A549 (cell line): ENCODE data around the gene NSD2. TPM values are rescaled to one million over a fixed set of nuclear protein-coding genes. Genes with fewer than 3 reads are reported as not detected.

Experiments used
- ATAC-seq, 2 experiments: fragments of 200-7000 bp in 1 of 2; fragments of >200 bp in 1 of 2; cut with Nextera tagmentation in 1 of 2; cut with Tn5 transposase in 1 of 2; 3 replicates each; pipeline versions ENCODE4 v1.8.0 to v1.9.1; 2018 to 2020; ENCODE audit warnings: mild to moderate bottlenecking in 1 of 2, moderate library complexity in 1 of 2
- CTCF ChIA-PET: fragments of 300-600 bp; sonication (Branson Sonifier 250); formaldehyde crosslinking; extraction: SDS; loops from one replicate; lab custom pipeline; 2021; ENCODE audit warnings: antibody characterized with exemption, inconsistent platforms; lab: Yijun Ruan, JAX
- POLR2A ChIA-PET: fragments of 350-600 bp; formaldehyde crosslinking; extraction: SDS; loops from one replicate; lab custom pipeline; 2021; ENCODE audit warnings: antibody characterized with exemption, inconsistent platforms; lab: Yijun Ruan, JAX
- DNase-seq, 2 experiments: peaks; one replicate each; pipeline versions ENCODE4 v3.0.0 to v3.0.0-alpha.2; 2011 to 2016; ENCODE audit warnings: low read depth in 1 of 2, low spot score in 1 of 2
- FAIRE-seq: peaks from 2 replicates; lab custom pipeline; 2011; peaks lifted over from hg19 to GRCh38; lab: Jason Lieb, UNC
- H3K27ac ChIP-seq, 2 experiments: fragments of >200 bp; sonication (Bioruptor Twin); formaldehyde crosslinking; 3 replicates each; pipeline ENCODE4 v1.5.1; 2016 to 2017
- H3K4me1 ChIP-seq: fragments of >200 bp; sonication (Bioruptor Twin); formaldehyde crosslinking; 3 replicates; pipeline ENCODE4 v1.6.1; 2016
- H3K4me2 ChIP-seq: fragments of >200 bp; sonication (Bioruptor Twin); formaldehyde crosslinking; 3 replicates; pipeline ENCODE4 v1.6.1; 2016
- H3K4me3 ChIP-seq: fragments of >200 bp; sonication (Bioruptor Twin); formaldehyde crosslinking; 3 replicates; pipeline ENCODE4 v1.5.1; 2016
- H3K9me3 ChIP-seq: fragments of >200 bp; sonication (Bioruptor Twin); formaldehyde crosslinking; 3 replicates; pipeline ENCODE4 v1.6.1; 2016
- CEBPB ChIP-seq, 2 experiments: fragments of >200 bp in 1 of 2; sonication (Bioruptor Twin) in 1 of 2; formaldehyde crosslinking in 1 of 2; IDR thresholded peaks; 2 replicates each; pipeline ENCODE4 v1.6.1; 2012 to 2016
- CHD2 ChIP-seq: fragments of 150-350 bp; IDR thresholded peaks from 2 replicates; pipeline ENCODE4 v1.6.1; 2014; ENCODE audit warnings: low read length; ENCODE audit not compliant: partially characterized antibody
- EHF ChIP-seq: fragments of 250-450 bp; sonication (Bioruptor Pico); IDR thresholded peaks from 2 replicates; pipeline ENCODE4 v1.5.0; 2020; ENCODE audit warnings: mild to moderate bottlenecking
- ESRRA ChIP-seq: fragments of 150-350 bp; IDR thresholded peaks from 2 replicates; pipeline ENCODE4 v1.6.1; 2014; ENCODE audit warnings: mild to moderate bottlenecking, low read length, borderline replicate concordance
- HDAC2 ChIP-seq: fragments of 200-600 bp; sonication (generic); IDR thresholded peaks from 2 replicates; pipeline ENCODE4 v1.6.1; 2016
- HEYL ChIP-seq: fragments of 250-450 bp; sonication (Bioruptor Pico); IDR thresholded peaks from 2 replicates; pipeline ENCODE4 v1.8.0; 2021; ENCODE audit warnings: mild to moderate bottlenecking, moderate library complexity
- KDM5A ChIP-seq: fragments of 200-600 bp; sonication (generic); IDR thresholded peaks from 2 replicates; pipeline ENCODE4 v1.6.1; 2016; ENCODE audit warnings: antibody characterized with exemption, mild to moderate bottlenecking
- NPAS2 ChIP-seq: fragments of 250-450 bp; sonication (Bioruptor Pico); IDR thresholded peaks from 2 replicates; pipeline ENCODE4 v1.8.0; 2022; ENCODE audit warnings: mild to moderate bottlenecking, moderate library complexity, borderline replicate concordance
- POLR2A ChIP-seq: IDR thresholded peaks from 2 replicates; pipeline ENCODE4 v1.6.1; 2012; ENCODE audit warnings: mild to moderate bottlenecking, low read length
- POLR2AphosphoS2 ChIP-seq: conservative IDR thresholded peaks from 2 replicates; pipeline ENCODE4 v1.6.1; 2012; ENCODE audit warnings: low read length, improper control_type of control experiment, inconsistent platforms
- RAD21 ChIP-seq, 2 experiments: fragments of >200 bp in 1 of 2; sonication (Bioruptor Twin) in 1 of 2; formaldehyde crosslinking in 1 of 2; IDR thresholded peaks in 1 of 2; conservative IDR thresholded peaks in 1 of 2; 2 replicates in 1 of 2; 3 replicates in 1 of 2; pipeline ENCODE4 v1.6.1; 2012 to 2018; ENCODE audit warnings: inconsistent platforms in 1 of 2
- RNF2 ChIP-seq: fragments of 200-600 bp; sonication (generic); IDR thresholded peaks from 2 replicates; pipeline ENCODE4 v1.6.1; 2016; ENCODE audit warnings: low read depth, mild to moderate bottlenecking, antibody characterized with exemption, moderate library complexity, borderline replicate concordance
- SMC3 ChIP-seq: fragments of >200 bp; sonication (Bioruptor Twin); formaldehyde crosslinking; IDR thresholded peaks from 3 replicates; pipeline ENCODE4 v1.6.1; 2018; ENCODE audit warnings: inconsistent platforms
- TP53 ChIP-seq: fragments of 250-450 bp; sonication (Bioruptor Pico); IDR thresholded peaks from 2 replicates; pipeline ENCODE4 v1.5.0; 2021; ENCODE audit warnings: mild to moderate bottlenecking, moderate library complexity
- ZFP36 ChIP-seq: fragments of 450-650 bp; IDR thresholded peaks from 2 replicates; pipeline ENCODE4 v1.6.1; 2014; ENCODE audit warnings: borderline replicate concordance; ENCODE audit not compliant: partially characterized antibody
- ZNF302 ChIP-seq: fragments of 250-450 bp; sonication (Bioruptor Pico); IDR thresholded peaks from 2 replicates; pipeline ENCODE4 v1.9.0; 2021; ENCODE audit warnings: inconsistent platforms, mild to moderate bottlenecking, moderate library complexity
- WGBS: methylation state at CpG from one replicate; pipeline ENCODE4 v1.1.6; 2017; ENCODE audit errors: missing lambda C conversion rate; 5-methylcytosine and 5-hydroxymethylcytosine counted together
- polyA plus RNA-seq, 4 experiments: library from polyadenylated mRNA; depleted of rRNA in 3 of 4; stranded (reverse); fragments of >200 nt; fragmentation: RNase III in 1 of 4; extraction: RNeasy Plus Mini Kit Qiagen cat#74134 plus additional on column Dnase treatment in 1 of 4; gene quantifications; 2 replicates in 3 of 4; 3 replicates in 1 of 4; pipeline ENCODE4 v1.2.3, GENCODE V29; 2011 to 2017
- TF ChIP-seq, protein P1 (sequence below): fragments of 250-450 bp; sonication (Bioruptor Pico); IDR thresholded peaks from 2 replicates; pipeline ENCODE4 v1.5.0; 2021; ENCODE audit warnings: mild to moderate bottlenecking, moderate library complexity, borderline replicate concordance
- TF ChIP-seq, protein P2 (sequence below): IDR thresholded peaks from 2 replicates; pipeline ENCODE4 v1.6.1; 2012
- TF ChIP-seq, protein P3 (sequence below): fragments of 150-350 bp; IDR thresholded peaks from 2 replicates; pipeline ENCODE4 v1.6.1; 2014; ENCODE audit warnings: low read depth, mild to moderate bottlenecking, low read length
- TF ChIP-seq, protein P4 (sequence below): fragments of >200 bp; sonication (Bioruptor Twin); formaldehyde crosslinking; IDR thresholded peaks from 2 replicates; pipeline ENCODE4 v1.6.1; 2016
- TF ChIP-seq, protein P5 (sequence below): IDR thresholded peaks from 2 replicates; pipeline ENCODE4 v1.6.1; 2012

Gene NSD2
- polyA plus RNA-seq, 2 of the 4 experiments (the other 2 are of a cell fraction): 43.8 to 49.3 TPM

DNA sequence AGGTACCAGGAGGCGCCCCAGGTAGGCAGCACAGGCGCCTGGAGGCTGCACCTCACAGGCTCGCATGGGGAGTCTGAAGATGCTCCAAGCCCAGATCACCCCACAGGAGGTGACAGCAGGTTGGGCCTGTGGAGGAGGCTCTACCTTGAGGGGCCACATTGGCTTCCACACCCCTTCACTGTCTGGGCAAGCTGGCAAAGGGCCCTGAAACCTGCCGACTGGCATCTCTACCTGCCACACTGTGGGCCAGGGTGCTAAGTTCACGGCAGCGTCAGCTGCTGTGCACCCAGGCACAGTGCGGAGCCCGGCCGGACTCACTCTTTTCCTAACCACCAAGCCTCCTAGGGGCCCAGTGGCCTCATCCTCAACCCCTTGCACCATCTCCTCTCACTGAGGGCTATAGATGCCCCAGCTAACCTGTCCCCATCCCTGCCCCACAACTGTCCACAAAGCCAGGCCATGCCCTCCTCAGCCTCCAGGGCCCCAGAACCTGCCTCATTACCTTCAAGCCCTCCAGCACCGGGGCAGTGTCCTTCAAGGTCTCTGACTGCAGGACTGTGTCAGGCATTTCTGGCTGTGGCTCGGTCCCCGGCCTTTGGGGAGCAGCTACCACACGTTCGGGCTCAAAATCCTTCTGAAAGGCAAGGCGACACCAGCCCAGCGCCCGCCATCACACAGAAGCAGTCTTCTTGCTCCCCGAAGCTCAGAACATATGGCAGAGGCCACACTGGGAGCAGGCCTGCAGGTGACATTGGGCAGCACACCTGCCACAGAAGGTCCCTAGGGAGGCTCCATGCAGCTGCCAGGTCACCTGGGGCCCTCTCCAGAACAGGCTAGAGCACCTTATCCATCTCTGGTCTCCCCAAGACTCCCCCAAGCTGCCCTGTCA, 49.3 kb upstream of the NSD2 start:
- no peak for ATAC-seq

DNA sequence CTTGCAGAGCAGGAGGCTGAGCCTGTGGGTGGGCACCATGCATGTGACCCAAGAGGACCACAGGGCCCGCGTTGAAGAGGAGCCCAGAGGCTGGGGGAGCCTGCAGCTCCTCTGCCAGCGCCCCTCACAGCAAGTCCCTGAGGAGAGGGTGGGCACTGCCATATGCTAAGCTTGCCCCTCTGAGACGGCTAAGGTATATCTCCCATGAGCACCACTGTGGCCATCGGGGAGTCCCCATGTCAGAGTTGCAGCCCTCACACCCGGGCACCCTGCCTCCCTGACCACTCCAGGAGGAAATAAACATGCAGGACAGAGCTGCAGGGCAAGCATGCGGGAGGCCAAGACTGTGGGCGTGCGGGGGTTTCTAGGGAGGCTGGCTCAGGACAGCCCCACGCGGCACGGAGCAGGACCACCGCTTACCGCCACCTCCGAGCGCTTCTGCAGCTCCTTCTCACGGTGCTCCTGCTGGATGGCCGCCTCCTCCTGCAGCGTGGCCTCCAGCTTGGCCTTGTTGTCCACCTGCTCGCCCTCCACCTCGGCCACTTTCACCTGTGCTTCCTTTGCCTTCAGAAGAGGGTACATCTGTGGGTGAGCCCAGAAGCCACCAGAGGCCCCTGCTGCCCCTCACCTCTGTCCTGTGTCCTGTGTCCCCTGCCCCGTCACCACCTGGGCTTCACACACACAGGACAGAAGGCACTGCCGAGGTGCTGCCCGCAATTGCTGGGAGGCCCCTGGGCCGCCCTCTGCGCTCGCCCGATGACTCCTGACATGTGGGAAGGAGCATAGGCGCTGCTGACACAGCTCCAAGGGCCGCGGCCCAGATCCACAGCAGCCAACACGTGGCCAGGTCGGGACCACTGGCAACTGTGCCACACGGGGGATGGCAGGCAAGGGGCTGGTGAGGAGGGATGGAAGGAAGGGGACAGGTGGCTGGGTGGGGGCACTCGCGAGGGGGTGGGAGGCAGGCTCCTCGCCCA, 48.3 kb upstream of the NSD2 start:
- FAIRE-seq (no peak), DNase-seq (no peak), ATAC-seq (no peak)
- H3K9me3 ChIP-seq: no peaks in the 10 kb centered on the region
- WGBS: 85% methylated on average over 9 of the region's 37 CpGs
- H3K4me2 ChIP-seq: no peak overlapping the region
- no peak for TF ChIP-seq HEYL (CRISPR knock-in tag)
- no peak for TF ChIP-seq RNF2
- no peaks in the 10 kb centered on the region for H3K4me1 ChIP-seq
- ChIA-PET CTCF (interaction anchor here (0.6 to 4.3 kb wide), 5 partner anchors 13 to 96 kb away, joined by 3 to 18 read pairs (median 4); no protein-coding TSS in a partner anchor), POLR2A (no interaction called here)
- H3K27ac ChIP-seq: no peak overlapping the region
- H3K4me3 ChIP-seq: no peak overlapping the region

More for the DNA sequence above, 49.3 kb upstream of the NSD2 start:
- POLR2A ChIA-PET: no interaction called here
- FAIRE-seq: no peak
- H3K27ac ChIP-seq: no peak overlapping the region
- CTCF ChIA-PET: interaction anchor here (0.6 to 4.3 kb wide), 5 partner anchors 12 to 192 kb away, joined by 3 to 18 read pairs (median 4); no protein-coding TSS in a partner anchor
- H3K9me3 ChIP-seq: no peaks in the 10 kb centered on the region
- H3K4me3 ChIP-seq: no peak overlapping the region
- DNase-seq: no peak
- WGBS: 97% methylated on average over 12 of the region's 18 CpGs
- TF ChIP-seq, protein P1, sequence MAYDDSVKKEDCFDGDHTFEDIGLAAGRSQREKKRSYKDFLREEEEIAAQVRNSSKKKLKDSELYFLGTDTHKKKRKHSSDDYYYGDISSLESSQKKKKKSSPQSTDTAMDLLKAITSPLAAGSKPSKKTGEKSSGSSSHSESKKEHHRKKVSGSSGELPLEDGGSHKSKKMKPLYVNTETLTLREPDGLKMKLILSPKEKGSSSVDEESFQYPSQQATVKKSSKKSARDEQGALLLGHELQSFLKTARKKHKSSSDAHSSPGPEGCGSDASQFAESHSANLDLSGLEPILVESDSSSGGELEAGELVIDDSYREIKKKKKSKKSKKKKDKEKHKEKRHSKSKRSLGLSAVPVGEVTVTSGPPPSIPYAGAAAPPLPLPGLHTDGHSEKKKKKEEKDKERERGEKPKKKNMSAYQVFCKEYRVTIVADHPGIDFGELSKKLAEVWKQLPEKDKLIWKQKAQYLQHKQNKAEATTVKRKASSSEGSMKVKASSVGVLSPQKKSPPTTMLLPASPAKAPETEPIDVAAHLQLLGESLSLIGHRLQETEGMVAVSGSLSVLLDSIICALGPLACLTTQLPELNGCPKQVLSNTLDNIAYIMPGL (CRISPR knock-in tag): no peak
- TF ChIP-seq, protein P2, sequence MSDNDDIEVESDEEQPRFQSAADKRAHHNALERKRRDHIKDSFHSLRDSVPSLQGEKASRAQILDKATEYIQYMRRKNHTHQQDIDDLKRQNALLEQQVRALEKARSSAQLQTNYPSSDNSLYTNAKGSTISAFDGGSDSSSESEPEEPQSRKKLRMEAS: no peak
- no peak for TF ChIP-seq EHF
- TF ChIP-seq, protein P3, sequence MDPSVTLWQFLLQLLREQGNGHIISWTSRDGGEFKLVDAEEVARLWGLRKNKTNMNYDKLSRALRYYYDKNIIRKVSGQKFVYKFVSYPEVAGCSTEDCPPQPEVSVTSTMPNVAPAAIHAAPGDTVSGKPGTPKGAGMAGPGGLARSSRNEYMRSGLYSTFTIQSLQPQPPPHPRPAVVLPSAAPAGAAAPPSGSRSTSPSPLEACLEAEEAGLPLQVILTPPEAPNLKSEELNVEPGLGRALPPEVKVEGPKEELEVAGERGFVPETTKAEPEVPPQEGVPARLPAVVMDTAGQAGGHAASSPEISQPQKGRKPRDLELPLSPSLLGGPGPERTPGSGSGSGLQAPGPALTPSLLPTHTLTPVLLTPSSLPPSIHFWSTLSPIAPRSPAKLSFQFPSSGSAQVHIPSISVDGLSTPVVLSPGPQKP: no peak
- TF ChIP-seq HDAC2: no peak
- TF ChIP-seq, all 56 proteins: peak for 0
- Histone ChIP-seq H3K4me2 (no peak overlapping the region), H3K4me1 (no peaks in the 10 kb centered on the region)

DNA sequence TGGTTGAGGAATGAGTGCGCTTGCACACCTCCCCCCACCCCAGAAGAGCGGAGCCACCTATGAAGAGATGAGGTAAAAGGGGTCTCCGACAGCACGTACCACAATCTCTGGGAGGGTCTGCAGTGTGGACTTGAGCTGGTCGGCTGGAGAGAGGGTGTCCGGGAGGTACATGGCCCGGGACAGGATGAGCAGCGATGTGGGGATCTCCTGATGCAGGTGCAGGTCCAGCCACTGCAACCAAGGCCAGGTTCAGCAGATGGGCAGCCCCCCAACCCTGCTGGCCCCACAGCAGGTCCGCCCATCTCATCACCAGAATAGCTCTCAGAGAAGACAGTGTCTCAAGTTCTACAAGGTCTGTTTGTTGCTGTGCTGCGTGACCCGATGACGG, 47.7 kb upstream of the NSD2 start:
- H3K4me3 ChIP-seq: no peak overlapping the region
- DNase-seq (no peak), FAIRE-seq (no peak), ATAC-seq (no peak)
- no peaks in the 10 kb centered on the region for H3K4me1 ChIP-seq
- WGBS: 95% methylated on average over 12 of the region's 12 CpGs
- H3K27ac ChIP-seq: no peak overlapping the region
- no peaks in the 10 kb centered on the region for H3K9me3 ChIP-seq
- TF ChIP-seq TP53 (CRISPR knock-in tag): no peak
- TF ChIP-seq ZNF302 (CRISPR knock-in tag): no peak
- no peak for TF ChIP-seq SMC3
- no peak for TF ChIP-seq CEBPB (IDR thresholded peaks at IDR 0.05)
- ChIA-PET POLR2A (no interaction called here), CTCF (interaction anchor here (1.3 to 4.3 kb wide), 2 partner anchors 14 to 97 kb away, joined by 3 to 18 read pairs; no protein-coding TSS in a partner anchor)
- H3K4me2 ChIP-seq: no peak overlapping the region

DNA sequence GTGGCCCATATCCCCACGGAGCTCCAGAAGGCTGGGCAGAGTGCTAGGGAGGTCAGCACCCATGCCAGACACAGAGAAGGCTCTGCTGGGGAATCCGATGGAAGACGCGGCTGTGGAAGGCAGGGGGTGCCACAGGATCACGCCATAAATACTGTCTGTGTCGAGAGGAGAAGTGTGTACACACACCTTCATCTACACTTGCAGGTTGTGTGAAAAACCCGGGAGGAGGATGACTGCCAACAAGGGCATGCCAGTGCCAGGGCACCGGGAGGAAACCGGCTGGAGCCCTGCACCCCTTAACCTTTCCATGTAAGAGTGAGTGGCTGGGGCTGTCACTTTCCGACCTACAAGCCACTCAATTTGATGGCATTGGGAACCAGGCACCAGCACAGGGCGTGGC, 46.4 kb upstream of the NSD2 start:
- ChIA-PET POLR2A (no interaction called here), CTCF (interaction anchor here (4.3 kb wide), 1 partner anchor 15 kb away, joined by 18 read pairs; no protein-coding TSS in a partner anchor)
- Histone ChIP-seq H3K4me2 (no peak overlapping the region), H3K27ac (no peak overlapping the region), H3K4me3 (no peak overlapping the region), H3K4me1 (no peaks in the 10 kb centered on the region), H3K9me3 (no peaks in the 10 kb centered on the region)
- no peak for DNase-seq
- no peak for FAIRE-seq
- no peak; a peak in 1 of 6 replicates for ATAC-seq
- WGBS: 85% methylated on average over 11 of the region's 11 CpGs
- TF ChIP-seq TP53 (CRISPR knock-in tag): no peak
- TF ChIP-seq, protein P4, sequence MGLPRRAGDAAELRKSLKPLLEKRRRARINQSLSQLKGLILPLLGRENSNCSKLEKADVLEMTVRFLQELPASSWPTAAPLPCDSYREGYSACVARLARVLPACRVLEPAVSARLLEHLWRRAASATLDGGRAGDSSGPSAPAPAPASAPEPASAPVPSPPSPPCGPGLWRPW: no peak
- no peak for TF ChIP-seq RAD21 (conservative IDR thresholded peaks at IDR 0.05 in 1 of 2, IDR thresholded peaks at IDR 0.05 in 1 of 2)
- TF ChIP-seq POLR2AphosphoS2: no peak
- TF ChIP-seq NPAS2 (CRISPR knock-in tag): no peak
- TF ChIP-seq POLR2A: no peak
- TF ChIP-seq, protein P5, sequence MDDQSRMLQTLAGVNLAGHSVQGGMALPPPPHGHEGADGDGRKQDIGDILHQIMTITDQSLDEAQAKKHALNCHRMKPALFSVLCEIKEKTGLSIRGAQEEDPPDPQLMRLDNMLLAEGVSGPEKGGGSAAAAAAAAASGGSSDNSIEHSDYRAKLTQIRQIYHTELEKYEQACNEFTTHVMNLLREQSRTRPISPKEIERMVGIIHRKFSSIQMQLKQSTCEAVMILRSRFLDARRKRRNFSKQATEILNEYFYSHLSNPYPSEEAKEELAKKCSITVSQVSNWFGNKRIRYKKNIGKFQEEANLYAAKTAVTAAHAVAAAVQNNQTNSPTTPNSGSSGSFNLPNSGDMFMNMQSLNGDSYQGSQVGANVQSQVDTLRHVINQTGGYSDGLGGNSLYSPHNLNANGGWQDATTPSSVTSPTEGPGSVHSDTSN: no peak
- no peak for TF ChIP-seq SMC3
- no peak for TF ChIP-seq ZFP36
- TF ChIP-seq HDAC2: no peak
- no peak for TF ChIP-seq CHD2
- no peak for TF ChIP-seq ESRRA
- TF ChIP-seq KDM5A: no peak
- TF ChIP-seq EHF: no peak
